KMS-11 (cell line): ENCODE measurements around the gene TXNRD1.
"Not testable (repeated sequence)": the region's sequence is repeated elsewhere in the genome, so short reads cannot be mapped to it uniquely, and the experiment has no call there.

Experiments
- H2AFZ ChIP-seq: fragments of 200-600 bp; sonication (generic); 2 replicates; pipeline ENCODE4 v1.6.1; 2016; ENCODE audit warnings: antibody characterized with exemption, mixed run types, low read depth
- H3K27ac ChIP-seq: fragments of 200-600 bp; sonication (generic); 2 replicates; pipeline ENCODE4 v1.6.1; 2016; ENCODE audit warnings: mild to moderate bottlenecking, mixed run types
- H3K27me3 ChIP-seq: fragments of 200-600 bp; sonication (generic); 2 replicates; pipeline ENCODE4 v1.6.1; 2017; ENCODE audit warnings: mild to moderate bottlenecking, low read depth, mixed run types, moderate library complexity; ENCODE audit not compliant: insufficient read depth
- H3K36me3 ChIP-seq: fragments of 200-600 bp; sonication (generic); 2 replicates; pipeline ENCODE4 v1.6.1; 2017; ENCODE audit warnings: mild to moderate bottlenecking, mixed run types; ENCODE audit not compliant: insufficient read depth
- H3K4me1 ChIP-seq: fragments of 200-600 bp; sonication (generic); 2 replicates; pipeline ENCODE4 v1.6.1; 2016; ENCODE audit warnings: mild to moderate bottlenecking, low read depth, mixed run types; ENCODE audit not compliant: poor library complexity, severe bottlenecking
- H3K4me2 ChIP-seq: fragments of 200-600 bp; sonication (generic); 2 replicates; pipeline ENCODE4 v1.7.0; 2016; ENCODE audit warnings: mild to moderate bottlenecking, mixed run types
- H3K4me3 ChIP-seq: fragments of 200-600 bp; sonication (generic); IDR thresholded peaks from 2 replicates; pipeline ENCODE4 v1.6.1; 2017; ENCODE audit warnings: low read depth, low read length, mixed read lengths; ENCODE audit not compliant: insufficient read depth
- H3K79me2 ChIP-seq: fragments of 200-600 bp; sonication (generic); 2 replicates; pipeline ENCODE4 v1.6.1; 2016; ENCODE audit warnings: low read depth, mixed run types; ENCODE audit not compliant: insufficient read depth
- H3K9ac ChIP-seq: fragments of 200-600 bp; sonication (generic); 2 replicates; pipeline ENCODE4 v1.6.1; 2016; ENCODE audit warnings: mild to moderate bottlenecking, mixed run types
- H4K20me1 ChIP-seq: fragments of 200-600 bp; sonication (generic); 2 replicates; pipeline ENCODE4 v1.6.1; 2016; ENCODE audit warnings: mild to moderate bottlenecking, mixed run types; ENCODE audit not compliant: insufficient read depth
- TF ChIP-seq, protein P1 (sequence below): fragments of 200-600 bp; sonication (generic); conservative IDR thresholded peaks from 2 replicates; pipeline ENCODE4 v1.6.1; 2017; ENCODE audit warnings: low read depth, mild to moderate bottlenecking, antibody characterized with exemption, low read length, moderate library complexity, mixed read lengths

TXNRD1 gene

DNA sequence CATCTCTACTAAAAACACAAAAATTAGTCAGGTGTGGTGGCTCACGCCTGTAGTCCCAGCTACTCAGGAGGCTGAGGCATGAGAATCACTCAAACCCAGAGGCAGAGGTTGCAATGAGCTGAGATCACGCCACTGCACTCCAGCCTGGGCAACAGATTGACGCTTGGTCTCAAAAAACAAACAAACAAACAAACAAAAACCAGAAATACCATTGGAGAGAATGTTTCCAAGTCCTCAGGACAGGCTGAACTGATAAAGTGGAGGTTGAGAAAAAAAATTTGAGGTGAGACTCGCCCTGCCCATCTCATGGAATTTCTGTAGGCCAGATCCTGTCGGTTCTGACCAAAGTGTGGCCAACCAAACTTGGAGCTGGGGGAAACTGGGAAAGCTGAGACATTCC is 47.0 kb upstream of the TXNRD1 start:
- no peaks in the 10 kb centered on the region for H3K27me3 ChIP-seq
- no peak overlapping the region for H3K4me3 ChIP-seq
- H3K4me1 ChIP-seq = no peaks in the 10 kb centered on the region
- H3K27ac ChIP-seq = no peak overlapping the region
- no peak overlapping the region for H3K9ac ChIP-seq
- H4K20me1 ChIP-seq = no peaks in the 10 kb centered on the region
- TF ChIP-seq, protein P1, sequence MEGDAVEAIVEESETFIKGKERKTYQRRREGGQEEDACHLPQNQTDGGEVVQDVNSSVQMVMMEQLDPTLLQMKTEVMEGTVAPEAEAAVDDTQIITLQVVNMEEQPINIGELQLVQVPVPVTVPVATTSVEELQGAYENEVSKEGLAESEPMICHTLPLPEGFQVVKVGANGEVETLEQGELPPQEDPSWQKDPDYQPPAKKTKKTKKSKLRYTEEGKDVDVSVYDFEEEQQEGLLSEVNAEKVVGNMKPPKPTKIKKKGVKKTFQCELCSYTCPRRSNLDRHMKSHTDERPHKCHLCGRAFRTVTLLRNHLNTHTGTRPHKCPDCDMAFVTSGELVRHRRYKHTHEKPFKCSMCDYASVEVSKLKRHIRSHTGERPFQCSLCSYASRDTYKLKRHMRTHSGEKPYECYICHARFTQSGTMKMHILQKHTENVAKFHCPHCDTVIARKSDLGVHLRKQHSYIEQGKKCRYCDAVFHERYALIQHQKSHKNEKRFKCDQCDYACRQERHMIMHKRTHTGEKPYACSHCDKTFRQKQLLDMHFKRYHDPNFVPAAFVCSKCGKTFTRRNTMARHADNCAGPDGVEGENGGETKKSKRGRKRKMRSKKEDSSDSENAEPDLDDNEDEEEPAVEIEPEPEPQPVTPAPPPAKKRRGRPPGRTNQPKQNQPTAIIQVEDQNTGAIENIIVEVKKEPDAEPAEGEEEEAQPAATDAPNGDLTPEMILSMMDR = no peak
- no peak overlapping the region for H3K4me2 ChIP-seq
- no peak overlapping the region for H2AFZ ChIP-seq
- no peaks in the 10 kb centered on the region for H3K79me2 ChIP-seq
- H3K36me3 ChIP-seq = no peaks in the 10 kb centered on the region

DNA sequence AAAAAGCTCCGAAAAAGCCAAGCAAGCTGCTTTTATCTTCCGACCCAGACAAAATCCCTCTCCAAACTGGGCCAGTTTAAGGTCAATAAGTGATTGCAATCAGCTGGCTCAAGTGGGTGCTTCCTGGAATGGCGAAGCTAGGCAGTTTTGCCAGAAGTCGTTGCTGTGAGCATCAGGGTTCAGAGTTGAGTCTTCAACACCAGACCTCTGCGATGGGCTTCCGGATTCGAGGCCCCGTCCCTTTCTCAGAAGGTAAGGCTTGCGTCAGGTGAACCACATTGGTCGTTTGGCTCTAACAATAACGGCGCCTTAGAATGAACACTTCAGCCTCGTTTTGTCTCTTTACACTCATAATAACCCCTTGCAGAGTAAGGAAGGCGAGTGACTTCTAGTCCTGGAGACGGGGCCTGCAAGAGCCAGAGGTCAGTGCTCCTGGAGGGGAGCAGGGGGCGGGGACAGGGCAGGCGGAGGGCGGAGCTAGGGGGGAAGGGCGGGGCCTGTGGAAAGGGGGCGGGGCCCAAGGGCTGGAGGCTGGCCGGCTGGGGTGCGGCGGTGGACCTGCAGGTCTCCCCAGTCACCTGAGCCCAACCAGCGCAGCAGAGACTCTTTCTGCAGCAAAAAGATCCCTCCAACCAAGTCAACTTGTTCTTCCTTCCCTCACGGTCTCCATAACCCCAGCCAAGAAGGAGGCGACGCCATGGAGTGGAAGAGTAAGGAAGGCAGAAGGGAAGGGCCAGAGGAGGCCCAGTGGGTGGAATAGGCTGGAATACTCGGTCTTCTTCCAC is 43.6 kb upstream of the TXNRD1 start:
- H3K4me2 ChIP-seq = no peak overlapping the region
- H4K20me1 ChIP-seq = no peaks in the 10 kb centered on the region
- no peak overlapping the region for H3K9ac ChIP-seq
- H2AFZ ChIP-seq = no peak overlapping the region
- no peaks in the 10 kb centered on the region for H3K36me3 ChIP-seq
- H3K4me1 ChIP-seq = no peaks in the 10 kb centered on the region
- H3K4me3 ChIP-seq = no peak overlapping the region
- H3K27me3 ChIP-seq = no peaks in the 10 kb centered on the region
- TF ChIP-seq, protein P1 = no peak
- no peak overlapping the region for H3K27ac ChIP-seq
- H3K79me2 ChIP-seq = no peaks in the 10 kb centered on the region

DNA sequence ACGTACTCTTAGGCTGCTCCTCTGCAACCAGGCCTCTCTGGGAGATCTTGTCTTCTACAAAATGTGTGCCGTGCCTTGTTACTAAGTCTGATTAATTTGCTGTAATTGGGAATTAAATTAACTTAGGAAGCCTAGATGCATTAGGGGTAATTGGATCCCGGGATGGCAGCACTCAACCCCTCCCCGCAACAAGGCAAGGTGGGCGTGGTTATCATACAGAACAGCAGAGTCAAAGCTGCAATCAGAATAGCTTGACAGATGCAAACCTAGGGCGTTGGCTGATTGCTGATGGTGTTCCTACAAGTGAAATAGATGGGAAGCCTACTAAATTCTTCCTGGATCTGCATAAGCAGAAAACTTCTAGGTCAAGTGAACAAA is 43.0 kb upstream of the TXNRD1 start:
- H2AFZ ChIP-seq = no peak overlapping the region
- TF ChIP-seq, protein P1 = no peak
- H3K36me3 ChIP-seq = no peaks in the 10 kb centered on the region
- no peaks in the 10 kb centered on the region for H3K79me2 ChIP-seq
- H3K27ac ChIP-seq = no peak overlapping the region
- H3K4me2 ChIP-seq = no peak overlapping the region
- H3K4me1 ChIP-seq = no peaks in the 10 kb centered on the region
- no peaks in the 10 kb centered on the region for H3K27me3 ChIP-seq
- no peak overlapping the region for H3K4me3 ChIP-seq
- H4K20me1 ChIP-seq = no peaks in the 10 kb centered on the region
- no peak overlapping the region for H3K9ac ChIP-seq

DNA sequence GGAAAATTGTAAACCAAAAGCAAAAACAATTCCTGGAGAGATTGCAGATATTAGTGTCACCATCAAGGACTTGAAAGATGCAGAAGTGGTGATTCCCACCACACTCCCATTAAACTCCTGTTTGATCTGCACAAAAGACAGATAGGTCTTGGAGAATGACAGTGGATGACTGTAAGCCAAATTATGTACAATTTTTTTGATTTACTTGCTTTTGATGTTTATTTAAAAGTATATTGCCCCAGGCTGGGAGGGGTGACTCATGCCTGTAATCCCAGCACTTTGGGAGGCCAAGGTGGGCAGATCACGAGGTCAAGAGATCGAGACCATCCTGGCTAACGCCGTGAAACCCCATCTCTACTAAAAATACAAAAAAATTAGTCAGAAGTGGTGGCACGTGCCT is 41.8 kb upstream of the TXNRD1 start:
- not testable (repeated sequence) for H4K20me1 ChIP-seq, H3K27ac ChIP-seq, H3K4me3 ChIP-seq, H2AFZ ChIP-seq, H3K9ac ChIP-seq, H3K4me2 ChIP-seq, H3K36me3 ChIP-seq, H3K4me1 ChIP-seq, H3K27me3 ChIP-seq, H3K79me2 ChIP-seq

DNA sequence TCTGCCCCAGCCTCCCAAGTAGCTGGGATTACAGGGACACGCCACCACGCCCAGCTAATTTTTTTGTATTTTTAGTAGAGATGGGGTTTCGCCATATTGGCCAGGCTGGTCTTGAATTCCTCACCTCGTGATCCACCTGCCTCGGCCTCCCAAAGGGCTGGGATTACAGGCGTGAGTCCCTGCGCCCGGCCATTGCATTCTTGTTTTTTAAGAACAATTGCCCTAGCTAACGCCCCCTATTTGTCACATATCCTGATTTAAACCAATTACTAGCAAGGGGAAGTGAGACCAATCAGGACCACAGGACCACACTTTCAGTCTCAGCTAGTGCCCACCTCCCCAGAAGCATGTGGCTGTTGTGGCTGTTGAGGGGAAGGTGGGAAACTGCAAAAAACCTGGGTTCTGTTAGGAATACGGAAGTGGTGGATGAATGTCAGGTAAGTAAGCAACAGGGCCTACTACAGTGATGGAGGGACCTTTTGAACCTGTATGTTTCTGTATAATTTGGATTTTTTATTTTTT is 39.8 kb upstream of the TXNRD1 start:
- TF ChIP-seq, protein P1 = no peak
- no peaks in the 10 kb centered on the region for H3K4me1 ChIP-seq
- no peaks in the 10 kb centered on the region for H3K36me3 ChIP-seq
- H3K4me3 ChIP-seq = no peak overlapping the region
- no peaks in the 10 kb centered on the region for H3K27me3 ChIP-seq
- no peaks in the 10 kb centered on the region for H4K20me1 ChIP-seq
- no peaks in the 10 kb centered on the region for H3K79me2 ChIP-seq
- no peak overlapping the region for H3K27ac ChIP-seq
- no peak overlapping the region for H3K4me2 ChIP-seq
- no peak overlapping the region for H3K9ac ChIP-seq
- no peak overlapping the region for H2AFZ ChIP-seq
